ENCODE results near the gene ECE1.
"Not testable (repeated sequence)": the region's sequence is repeated elsewhere in the genome, so short reads cannot be mapped to it uniquely, and the experiment has no call there.

Gene ECE1

GRCh38 chr1:21216835-21217811 is 73.1 kb downstream of the ECE1 start:
- TF ChIP-seq CTCF (IDR thresholded peaks at IDR 0.05; ENCODE audit: insufficient read depth, low read length, poor library complexity, severe bottlenecking) (peak; percentile 97), EZH2phosphoT487 (conservative IDR thresholded peaks at IDR 0.05; ENCODE audit: low read length) (no peak)
- H3K9ac ChIP-seq (ENCODE audit: low read length): no peak overlapping the region

GRCh38 chr1:21212126-21212525 is 78.1 kb downstream of the ECE1 start:
- H4K20me1 ChIP-seq (ENCODE audit: low read depth, low read length): no peaks in the 10 kb centered on the region
- H3K27me3 ChIP-seq (ENCODE audit: low read length): no peaks in the 10 kb centered on the region
- H3K9me3 ChIP-seq (ENCODE audit: insufficient read depth, low read length): no peaks in the 10 kb centered on the region
- H3K79me2 ChIP-seq (ENCODE audit: insufficient read depth, low read length): no peaks in the 10 kb centered on the region
- no peak overlapping the region for H3K4me2 ChIP-seq (ENCODE audit: low read depth, low read length, poor library complexity, severe bottlenecking)
- H3F3A ChIP-seq (ENCODE audit: insufficient read depth): 0 out of 2 replicates have a peak, but pooled peaks cover 4% of the 10 kb centered on the region
- no peak overlapping the region for H3K9ac ChIP-seq (ENCODE audit: low read length)
- H3K4me3 ChIP-seq (ENCODE audit: insufficient read depth, low read length, poor library complexity, severe bottlenecking): no peak overlapping the region
- TF ChIP-seq EZH2phosphoT487 (conservative IDR thresholded peaks at IDR 0.05; ENCODE audit: low read length) (no peak), CTCF (IDR thresholded peaks at IDR 0.05; ENCODE audit: insufficient read depth, low read length, poor library complexity, severe bottlenecking) (no peak)
- no peaks in the 10 kb centered on the region for H3K36me3 ChIP-seq (ENCODE audit: low read length)
- H2AFZ ChIP-seq (ENCODE audit: low read depth, low read length, severe bottlenecking): no peak overlapping the region
- no peak overlapping the region for H3K27ac ChIP-seq (ENCODE audit: low read depth, low read length)
- no peaks in the 10 kb centered on the region for H3K9me2 ChIP-seq (replicated peaks; ENCODE audit: insufficient read depth, low read length)

More at GRCh38 chr1:21216835-21217811, 73.1 kb downstream of the ECE1 start:
- Histone ChIP-seq H4K20me1 (ENCODE audit: low read depth, low read length) (no peaks in the 10 kb centered on the region), H3K9me3 (ENCODE audit: insufficient read depth, low read length) (no peaks in the 10 kb centered on the region), H3F3A (ENCODE audit: insufficient read depth) (0 out of 2 replicates have a peak, but pooled peaks cover 4% of the 10 kb centered on the region), H3K9me2 (replicated peaks; ENCODE audit: insufficient read depth, low read length) (no peaks in the 10 kb centered on the region), H2AFZ (ENCODE audit: low read depth, low read length, severe bottlenecking) (no peak overlapping the region), H3K27me3 (ENCODE audit: low read length) (no peaks in the 10 kb centered on the region), H3K79me2 (ENCODE audit: insufficient read depth, low read length) (no peaks in the 10 kb centered on the region), H3K36me3 (ENCODE audit: low read length) (no peaks in the 10 kb centered on the region), H3K4me2 (ENCODE audit: low read depth, low read length, poor library complexity, severe bottlenecking) (no peak overlapping the region), H3K4me3 (ENCODE audit: insufficient read depth, low read length, poor library complexity, severe bottlenecking) (no peak overlapping the region), H3K27ac (ENCODE audit: low read depth, low read length) (no peak overlapping the region)

GRCh38 chr1:21208137-21208700 is 82.0 kb downstream of the ECE1 start:
- not testable (repeated sequence) for H3K9me2 ChIP-seq (replicated peaks; ENCODE audit: insufficient read depth, low read length); H3F3A ChIP-seq (ENCODE audit: insufficient read depth); H3K27me3 ChIP-seq (ENCODE audit: low read length); H4K20me1 ChIP-seq (ENCODE audit: low read depth, low read length); H3K9me3 ChIP-seq (ENCODE audit: insufficient read depth, low read length); H2AFZ ChIP-seq (ENCODE audit: low read depth, low read length, severe bottlenecking); H3K9ac ChIP-seq (ENCODE audit: low read length); H3K36me3 ChIP-seq (ENCODE audit: low read length); H3K4me3 ChIP-seq (ENCODE audit: insufficient read depth, low read length, poor library complexity, severe bottlenecking); H3K27ac ChIP-seq (ENCODE audit: low read depth, low read length); H3K4me2 ChIP-seq (ENCODE audit: low read depth, low read length, poor library complexity, severe bottlenecking); H3K79me2 ChIP-seq (ENCODE audit: insufficient read depth, low read length)

- no peaks in the 10 kb centered on the region for H3F3A ChIP-seq (ENCODE audit: insufficient read depth)
- no peak overlapping the region for H2AFZ ChIP-seq (ENCODE audit: low read depth, low read length, severe bottlenecking)
- no peaks in the 10 kb centered on the region for H3K79me2 ChIP-seq (ENCODE audit: insufficient read depth, low read length)
- H3K9me2 ChIP-seq (replicated peaks; ENCODE audit: insufficient read depth, low read length): no peaks in the 10 kb centered on the region
- no peaks in the 10 kb centered on the region for H4K20me1 ChIP-seq (ENCODE audit: low read depth, low read length)
- no peaks in the 10 kb centered on the region for H3K9me3 ChIP-seq (ENCODE audit: insufficient read depth, low read length)
- no peaks in the 10 kb centered on the region for H3K27me3 ChIP-seq (ENCODE audit: low read length)
- no peak overlapping the region for H3K4me3 ChIP-seq (ENCODE audit: insufficient read depth, low read length, poor library complexity, severe bottlenecking)
- TF ChIP-seq EZH2phosphoT487 (conservative IDR thresholded peaks at IDR 0.05; ENCODE audit: low read length): no peak
- TF ChIP-seq CTCF (IDR thresholded peaks at IDR 0.05; ENCODE audit: insufficient read depth, low read length, poor library complexity, severe bottlenecking): no peak
- no peak overlapping the region for H3K9ac ChIP-seq (ENCODE audit: low read length)
- H3K27ac ChIP-seq (ENCODE audit: low read depth, low read length): no peak overlapping the region
- H3K4me2 ChIP-seq (ENCODE audit: low read depth, low read length, poor library complexity, severe bottlenecking): no peak overlapping the region
- no peaks in the 10 kb centered on the region for H3K36me3 ChIP-seq (ENCODE audit: low read length)
These were observed 84.1 kb downstream of the ECE1 start for GRCh38 chr1:21206117-21206516.

All from SU-DHL-6 (cell line).